ENCODE results near the gene URAD. TPM values are rescaled to one million over a fixed set of nuclear protein-coding genes. Genes with fewer than 3 reads are reported as not detected.

Gene URAD
- total RNA-seq, 4 donors from 2014 or later: not detected

- no peak overlapping the region for H3K4me3 ChIP-seq (ENCODE audit: low read depth, poor library complexity, severe bottlenecking)
- TF ChIP-seq, protein P1, sequence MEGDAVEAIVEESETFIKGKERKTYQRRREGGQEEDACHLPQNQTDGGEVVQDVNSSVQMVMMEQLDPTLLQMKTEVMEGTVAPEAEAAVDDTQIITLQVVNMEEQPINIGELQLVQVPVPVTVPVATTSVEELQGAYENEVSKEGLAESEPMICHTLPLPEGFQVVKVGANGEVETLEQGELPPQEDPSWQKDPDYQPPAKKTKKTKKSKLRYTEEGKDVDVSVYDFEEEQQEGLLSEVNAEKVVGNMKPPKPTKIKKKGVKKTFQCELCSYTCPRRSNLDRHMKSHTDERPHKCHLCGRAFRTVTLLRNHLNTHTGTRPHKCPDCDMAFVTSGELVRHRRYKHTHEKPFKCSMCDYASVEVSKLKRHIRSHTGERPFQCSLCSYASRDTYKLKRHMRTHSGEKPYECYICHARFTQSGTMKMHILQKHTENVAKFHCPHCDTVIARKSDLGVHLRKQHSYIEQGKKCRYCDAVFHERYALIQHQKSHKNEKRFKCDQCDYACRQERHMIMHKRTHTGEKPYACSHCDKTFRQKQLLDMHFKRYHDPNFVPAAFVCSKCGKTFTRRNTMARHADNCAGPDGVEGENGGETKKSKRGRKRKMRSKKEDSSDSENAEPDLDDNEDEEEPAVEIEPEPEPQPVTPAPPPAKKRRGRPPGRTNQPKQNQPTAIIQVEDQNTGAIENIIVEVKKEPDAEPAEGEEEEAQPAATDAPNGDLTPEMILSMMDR (IDR thresholded peaks at IDR 0.05): no peak
- WGBS, 2 donors: 9 to 11% methylated on average over 25 of the region's 25 CpGs
- intact Hi-C loops (cut with DNase I; ENCODE audit: low total_unique reads): loop anchor here (10.0 kb wide), 1 partner anchor 1293 kb away; no protein-coding TSS in a partner anchor
- DNase-seq (ENCODE audit: low spot score in 2 of 2): peak in 1 of 2 donors; percentile 54
Observed at GRCh38 chr13:27961227-27962085, 27.0 kb downstream of the URAD start.

DNA sequence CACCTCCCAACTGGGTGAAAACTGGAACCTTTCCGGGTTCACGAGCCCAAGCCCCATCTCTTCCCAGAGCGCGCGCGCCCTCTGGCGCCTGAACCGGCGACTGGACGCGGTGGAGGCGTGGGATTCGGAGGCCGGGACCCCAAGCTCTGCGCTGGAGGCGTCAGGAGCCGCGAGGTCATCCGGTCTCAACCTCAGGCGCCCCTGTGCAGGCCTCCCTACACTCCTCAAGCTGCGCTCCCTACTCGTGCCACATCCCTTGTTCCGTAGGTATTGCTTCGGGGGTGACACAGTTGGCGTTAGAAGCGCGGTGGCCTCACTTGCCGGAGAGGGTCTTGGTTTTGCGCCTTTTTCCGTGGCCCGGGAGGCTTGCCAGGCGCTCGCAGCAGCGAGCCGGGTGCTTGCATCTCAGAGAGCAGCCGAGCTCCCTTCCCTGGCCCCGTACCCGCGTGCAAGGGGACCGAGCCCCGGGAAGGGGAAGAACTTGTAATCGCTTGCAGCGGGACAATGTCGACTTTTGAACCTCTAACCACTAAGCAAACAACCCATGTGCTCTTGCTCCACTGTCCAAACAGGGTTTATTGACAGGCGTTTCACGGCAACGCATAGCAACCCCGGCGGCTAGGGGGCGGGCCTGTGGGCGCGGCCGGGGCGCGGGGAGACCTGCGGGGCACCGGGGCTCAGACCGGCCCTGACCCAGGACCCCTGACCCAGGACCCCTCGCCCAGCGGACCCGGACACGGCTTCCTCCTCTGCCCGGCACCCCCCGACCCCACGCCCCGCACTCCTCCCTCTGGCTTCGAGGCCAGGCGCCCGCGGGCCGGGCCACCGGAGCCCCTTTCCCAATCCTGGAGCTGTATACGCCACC is 27.9 kb downstream of the URAD start:
- TF ChIP-seq POLR2A (IDR thresholded peaks at IDR 0.05): no peak
- TF ChIP-seq, protein P1 (IDR thresholded peaks at IDR 0.05): no peak
- WGBS, 2 donors: 2% methylated on average over 32 to 51 of the region's 73 CpGs
- DNase-seq (ENCODE audit: low spot score in 2 of 2): peak in 1 of 2 donors; percentile 84

DNA sequence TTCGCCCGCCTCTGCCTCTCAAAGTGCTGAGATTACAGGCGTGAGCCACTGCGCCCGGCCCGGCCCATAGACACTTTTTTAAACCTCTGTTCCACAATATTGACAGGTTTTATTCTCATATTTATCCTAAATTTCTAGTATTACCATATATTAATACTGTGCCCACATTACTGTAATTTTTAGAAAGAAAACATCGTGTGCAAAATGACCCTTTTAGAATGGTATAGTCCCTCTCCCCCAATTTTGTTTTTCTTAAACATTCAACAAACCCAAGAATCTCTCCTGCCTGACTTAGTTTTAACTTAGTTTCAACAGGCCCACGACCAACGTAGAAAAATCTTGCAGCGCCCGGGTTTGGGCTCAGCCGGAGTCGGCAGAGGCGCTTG is 28.5 kb downstream of the URAD start:
- H3K4me3 ChIP-seq (ENCODE audit: low read depth, poor library complexity, severe bottlenecking): no peak overlapping the region

More for the DNA sequence above, 27.9 kb downstream of the URAD start:
- H3K4me3 ChIP-seq (ENCODE audit: low read depth, poor library complexity, severe bottlenecking): no peak overlapping the region
- intact Hi-C loops (cut with DNase I; ENCODE audit: low total_unique reads): loop anchor here (10.0 kb wide), 1 partner anchor 1294 kb away; no protein-coding TSS in a partner anchor

GRCh38 chr13:27956576-27957300 is 31.8 kb downstream of the URAD start:
- 30 to 40% methylated on average over 5 of the region's 5 CpGs for WGBS, 2 donors
- TF ChIP-seq, protein P1 (IDR thresholded peaks at IDR 0.05): no peak
- no peak for TF ChIP-seq POLR2A (IDR thresholded peaks at IDR 0.05)
- intact Hi-C loops (cut with DNase I; ENCODE audit: low total_unique reads): no loop called here
- DNase-seq (ENCODE audit: low spot score in 2 of 2): no peak
- no peak overlapping the region for H3K4me3 ChIP-seq (ENCODE audit: low read depth, poor library complexity, severe bottlenecking)

More for the DNA sequence above, 28.5 kb downstream of the URAD start:
- TF ChIP-seq, protein P1 (IDR thresholded peaks at IDR 0.05): no peak
- TF ChIP-seq POLR2A (IDR thresholded peaks at IDR 0.05): no peak
- intact Hi-C loops (cut with DNase I; ENCODE audit: low total_unique reads): loop anchor here (10.0 kb wide), 1 partner anchor 1295 kb away; no protein-coding TSS in a partner anchor
- no peak for DNase-seq (ENCODE audit: low spot score in 2 of 2)
- WGBS, 2 donors: 31 to 33% methylated on average over 14 of the region's 14 CpGs

GRCh38 chr13:27955014-27955591 is 33.4 kb downstream of the URAD start:
- DNase-seq (ENCODE audit: low spot score in 2 of 2): no peak
- WGBS, 2 donors: 76 to 78% methylated on average over 11 of the region's 11 CpGs
- H3K4me3 ChIP-seq (ENCODE audit: low read depth, poor library complexity, severe bottlenecking): no peak overlapping the region
- intact Hi-C loops (cut with DNase I; ENCODE audit: low total_unique reads): no loop called here
- TF ChIP-seq, protein P1 (IDR thresholded peaks at IDR 0.05): no peak
- TF ChIP-seq POLR2A (IDR thresholded peaks at IDR 0.05): no peak
